ENCODE measurements around the gene ING4. TPM values are rescaled to one million over a fixed set of nuclear protein-coding genes. Genes with fewer than 3 reads are reported as not detected.

ING4 gene
- total RNA-seq, 1 experiment from 2014 or later: 23.8 TPM

- H3K36me3 ChIP-seq (ENCODE audit: low read depth, low read length): peaks cover 33% of the 10 kb centered on the region
- TF ChIP-seq EZH2phosphoT487 (IDR thresholded peaks at IDR 0.05; ENCODE audit: borderline replicate concordance, low read length) (no peak), EZH2 (IDR thresholded peaks at IDR 0.05; ENCODE audit: low read length, unreplicated experiment) (no peak), CTCF (conservative IDR thresholded peaks at IDR 0.05; ENCODE audit: low read depth, low read length) (no peak)
Measured at GRCh38 chr12:6604259-6605029, 58.5 kb downstream of the ING4 start.

GRCh38 chr12:6603095-6603567 lies 59.8 kb downstream of the ING4 start:
- ATAC-seq (no peak), DNase-seq (no peak)
- ChIA-PET POLR2A (ENCODE audit: unreplicated experiment) (no interaction called here), CTCF (no interaction called here)
- no peak overlapping the region for H2AFZ ChIP-seq (ENCODE audit: low read length)
- H3K27me3 ChIP-seq (ENCODE audit: low read length): no peaks in the 10 kb centered on the region
- no peaks in the 10 kb centered on the region for H3K9me3 ChIP-seq (ENCODE audit: low read length)
- H3K79me2 ChIP-seq (ENCODE audit: low read length): peaks cover 68% of the 10 kb centered on the region
- H4K20me1 ChIP-seq (ENCODE audit: low read length): peaks cover 31% of the 10 kb centered on the region
- H3K27ac ChIP-seq (ENCODE audit: low read length): no peak overlapping the region
- peaks cover 23% of the 10 kb centered on the region for H3K4me1 ChIP-seq (ENCODE audit: insufficient read depth, low read length)
- no peak for TF ChIP-seq EZH2 (IDR thresholded peaks at IDR 0.05; ENCODE audit: low read length, unreplicated experiment)
- TF ChIP-seq CTCF (conservative IDR thresholded peaks at IDR 0.05; ENCODE audit: low read depth, low read length): no peak
- TF ChIP-seq EZH2phosphoT487 (IDR thresholded peaks at IDR 0.05; ENCODE audit: borderline replicate concordance, low read length): no peak
- intact Hi-C loops (cut with micrococcal nuclease): no loop called here
- H3F3A ChIP-seq (ENCODE audit: low read length, unreplicated experiment): no peaks in the 10 kb centered on the region
- no peak overlapping the region for H3K4me2 ChIP-seq (ENCODE audit: low read length)
- no peak overlapping the region for H3K9ac ChIP-seq (ENCODE audit: low read length)
- no peak overlapping the region for H3K4me3 ChIP-seq (ENCODE audit: low read length)
- H3K9me2 ChIP-seq (replicated peaks; ENCODE audit: low read length): no peaks in the 10 kb centered on the region
- peaks cover 43% of the 10 kb centered on the region for H3K36me3 ChIP-seq (ENCODE audit: low read depth, low read length)
- BruUV-seq (replicated peaks): no TSS peak

More at GRCh38 chr12:6604259-6605029, 58.5 kb downstream of the ING4 start:
- Histone ChIP-seq H2AFZ (ENCODE audit: low read length) (no peak overlapping the region), H4K20me1 (ENCODE audit: low read length) (peaks cover 31% of the 10 kb centered on the region), H3K9ac (ENCODE audit: low read length) (peak overlapping the region; percentile 78; the same call in 1 of the 2 replicates), H3K27me3 (ENCODE audit: low read length) (no peaks in the 10 kb centered on the region), H3F3A (ENCODE audit: low read length, unreplicated experiment) (no peaks in the 10 kb centered on the region), H3K4me2 (ENCODE audit: low read length) (peak overlapping the region; percentile 91), H3K27ac (ENCODE audit: low read length) (no peak overlapping the region), H3K79me2 (ENCODE audit: low read length) (peaks cover 68% of the 10 kb centered on the region), H3K4me1 (ENCODE audit: insufficient read depth, low read length) (peaks cover 27% of the 10 kb centered on the region), H3K9me2 (replicated peaks; ENCODE audit: low read length) (no peaks in the 10 kb centered on the region), H3K4me3 (ENCODE audit: low read length) (peak overlapping the region; percentile 94), H3K9me3 (ENCODE audit: low read length) (no peaks in the 10 kb centered on the region)
- CTCF ChIA-PET: no interaction called here
- no peak for DNase-seq
- no TSS peak for BruUV-seq (replicated peaks)
- POLR2A ChIA-PET (ENCODE audit: unreplicated experiment): no interaction called here
- ATAC-seq: no peak
- intact Hi-C loops (cut with micrococcal nuclease): no loop called here

DNA sequence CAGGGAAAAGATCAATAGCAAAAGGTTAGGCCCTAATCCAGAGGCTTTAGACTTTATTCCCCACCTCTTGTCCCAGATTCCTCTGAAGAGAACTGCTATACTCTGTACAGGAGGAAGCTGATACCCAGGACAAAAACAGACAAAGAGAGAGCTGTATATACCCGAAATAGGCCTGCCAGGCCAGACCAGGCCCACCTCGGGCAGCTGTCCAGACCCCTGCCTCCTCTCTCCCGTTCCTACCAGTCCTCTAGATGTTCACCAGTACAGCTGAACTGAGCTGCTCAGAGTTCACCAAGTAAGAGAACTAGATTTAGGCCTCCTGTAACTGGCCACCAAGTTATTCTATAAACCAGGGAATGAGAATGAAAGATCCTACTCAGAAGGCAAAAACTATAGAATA lies 60.4 kb downstream of the ING4 start:
- H3K9ac ChIP-seq (ENCODE audit: low read length): no peak overlapping the region
- no peak for TF ChIP-seq EZH2 (IDR thresholded peaks at IDR 0.05; ENCODE audit: low read length, unreplicated experiment)
- no peak for TF ChIP-seq EZH2phosphoT487 (IDR thresholded peaks at IDR 0.05; ENCODE audit: borderline replicate concordance, low read length)
- no peak for TF ChIP-seq CTCF (conservative IDR thresholded peaks at IDR 0.05; ENCODE audit: low read depth, low read length)
- H3K36me3 ChIP-seq (ENCODE audit: low read depth, low read length): peaks cover 48% of the 10 kb centered on the region

More for the DNA sequence above, 60.4 kb downstream of the ING4 start:
- Histone ChIP-seq H3K4me1 (ENCODE audit: insufficient read depth, low read length) (peaks cover 17% of the 10 kb centered on the region), H3K4me3 (ENCODE audit: low read length) (no peak overlapping the region), H4K20me1 (ENCODE audit: low read length) (peaks cover 31% of the 10 kb centered on the region), H3K4me2 (ENCODE audit: low read length) (no peak overlapping the region), H2AFZ (ENCODE audit: low read length) (no peak overlapping the region), H3F3A (ENCODE audit: low read length, unreplicated experiment) (no peaks in the 10 kb centered on the region), H3K27ac (ENCODE audit: low read length) (no peak overlapping the region), H3K9me3 (ENCODE audit: low read length) (no peaks in the 10 kb centered on the region), H3K27me3 (ENCODE audit: low read length) (no peaks in the 10 kb centered on the region), H3K79me2 (ENCODE audit: low read length) (peaks cover 68% of the 10 kb centered on the region), H3K9me2 (replicated peaks; ENCODE audit: low read length) (no peaks in the 10 kb centered on the region)
- POLR2A ChIA-PET (ENCODE audit: unreplicated experiment): no interaction called here
- intact Hi-C loops (cut with micrococcal nuclease): no loop called here
- CTCF ChIA-PET: no interaction called here
- DNase-seq: no peak
- BruUV-seq (replicated peaks): no TSS peak
- ATAC-seq: no peak

Measured in PC-3 (cell line).